HG03469 (cell line): ENCODE measurements around the gene SH3BP5L.
"Not testable (repeated sequence)": the region's sequence is repeated elsewhere in the genome, so short reads cannot be mapped to it uniquely, and the experiment has no call there.

Source experiments
- ATAC-seq: cut with Tn5 transposase; IDR thresholded peaks from one replicate; pipeline ENCODE4 v1.9.1; 2021; ENCODE audit warnings: mild to moderate bottlenecking, moderate library complexity, moderate number of reproducible peaks; ENCODE audit not compliant: unreplicated experiment

The SH3BP5L gene

DNA sequence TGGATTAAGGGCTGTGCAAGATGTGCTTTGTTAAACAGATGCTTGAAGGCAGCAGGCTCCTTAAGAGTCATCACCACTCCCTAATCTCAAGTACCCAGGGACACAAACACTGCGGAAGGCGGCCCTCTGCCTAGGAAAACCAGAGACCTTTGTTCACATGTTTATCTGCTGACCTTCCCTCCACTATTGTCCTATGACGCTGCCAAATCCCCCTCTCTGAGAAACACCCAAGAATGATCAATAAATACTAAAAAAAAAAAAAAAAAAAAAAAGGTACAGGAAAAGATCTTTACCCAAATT, 5.0 kb upstream of the SH3BP5L start:
- not testable (repeated sequence) for ATAC-seq

- no peak for ATAC-seq
These were observed 3.1 kb upstream of the SH3BP5L start for GRCh38 chr1:248828845-248829244.

GRCh38 chr1:248825573-248825908, 174 bp downstream of the SH3BP5L start:
- no peak for ATAC-seq

DNA sequence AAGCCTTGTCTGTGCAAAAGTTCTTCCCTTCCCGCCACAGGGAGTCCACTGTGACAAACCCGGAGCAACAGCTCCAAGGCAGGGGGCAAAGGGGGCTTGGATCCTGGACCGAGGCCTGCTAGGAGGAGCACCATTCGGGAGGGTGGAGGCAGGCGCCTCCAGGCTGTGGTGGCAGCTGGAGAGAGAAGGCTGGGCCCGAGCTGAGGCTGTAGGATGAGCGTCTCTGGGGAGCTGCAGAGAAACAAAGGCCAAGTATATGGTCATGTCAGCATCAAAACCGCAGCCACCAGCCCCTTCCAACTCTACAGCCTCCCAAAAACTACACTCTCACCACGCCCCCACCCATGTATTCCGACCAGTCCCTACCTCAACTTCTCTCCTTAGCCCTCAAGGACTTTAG, 579 bp downstream of the SH3BP5L start:
- no peak for ATAC-seq

GRCh38 chr1:248824701-248825100, 1.0 kb downstream of the SH3BP5L start:
- no peak for ATAC-seq

DNA sequence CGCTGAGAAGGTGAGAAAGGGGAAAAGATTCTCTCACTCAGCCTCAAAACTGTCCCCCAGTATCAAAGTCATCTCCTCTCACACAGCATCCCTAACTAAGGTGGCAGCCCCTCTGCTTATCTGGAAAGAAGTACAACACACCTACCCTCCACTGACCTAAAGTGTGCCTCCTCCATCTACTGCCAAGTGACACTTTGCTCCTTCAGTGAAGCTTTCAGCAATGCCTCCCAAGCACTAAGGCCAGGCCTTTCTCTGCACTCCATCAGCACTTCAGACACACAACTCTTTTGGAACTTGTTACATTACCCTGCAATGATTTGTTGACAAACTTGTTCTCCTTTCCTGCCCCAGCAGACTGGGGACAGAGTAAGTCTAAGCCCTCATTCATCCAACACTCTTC, 1.4 kb downstream of the SH3BP5L start:
- no peak for ATAC-seq

GRCh38 chr1:248823517-248824001, 2.2 kb downstream of the SH3BP5L start:
- ATAC-seq = no peak

DNA sequence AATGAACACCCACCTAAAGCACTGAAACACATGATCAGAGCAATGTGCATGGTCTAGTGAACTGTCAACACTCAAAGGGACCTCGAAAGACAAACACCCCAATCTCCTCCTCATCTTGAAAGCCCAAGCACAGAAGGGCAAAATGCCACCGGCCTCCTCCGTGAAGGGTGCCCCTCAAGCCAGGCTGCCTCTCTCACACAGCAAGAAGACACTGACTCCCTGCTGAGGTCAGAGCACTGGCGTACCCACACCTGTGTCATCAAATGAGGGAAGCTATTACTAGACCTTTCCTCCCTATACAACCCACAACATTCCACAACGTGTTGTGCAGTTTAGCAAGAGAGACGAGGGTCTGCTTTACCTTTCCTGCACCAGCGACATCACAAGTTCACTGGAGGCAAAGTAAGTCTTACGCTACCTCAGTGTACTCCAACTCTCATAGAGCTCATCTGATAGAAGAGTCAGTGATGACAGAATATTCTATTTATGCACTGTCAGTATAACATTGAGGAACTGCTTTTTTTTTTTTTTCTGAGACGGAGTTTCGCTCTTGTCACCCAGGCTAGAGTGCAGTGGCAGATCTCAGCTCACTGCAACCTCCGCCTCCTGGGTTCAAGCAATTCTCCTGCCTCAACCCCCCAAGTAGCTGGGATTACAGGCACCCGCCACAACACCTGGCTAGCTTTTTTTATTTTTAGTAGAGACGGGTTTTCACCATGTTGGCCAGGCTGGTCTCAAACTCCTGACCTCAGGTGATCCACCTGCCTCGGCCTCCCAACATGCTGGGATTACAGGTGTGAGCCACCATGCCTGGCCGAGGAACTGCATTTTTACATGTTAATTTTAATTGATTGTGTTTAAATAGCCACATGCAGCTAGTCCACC, 3.3 kb downstream of the SH3BP5L start:
- peak; percentile 32 for ATAC-seq

GRCh38 chr1:248821641-248822040, 4.1 kb downstream of the SH3BP5L start:
- ATAC-seq = no peak

DNA sequence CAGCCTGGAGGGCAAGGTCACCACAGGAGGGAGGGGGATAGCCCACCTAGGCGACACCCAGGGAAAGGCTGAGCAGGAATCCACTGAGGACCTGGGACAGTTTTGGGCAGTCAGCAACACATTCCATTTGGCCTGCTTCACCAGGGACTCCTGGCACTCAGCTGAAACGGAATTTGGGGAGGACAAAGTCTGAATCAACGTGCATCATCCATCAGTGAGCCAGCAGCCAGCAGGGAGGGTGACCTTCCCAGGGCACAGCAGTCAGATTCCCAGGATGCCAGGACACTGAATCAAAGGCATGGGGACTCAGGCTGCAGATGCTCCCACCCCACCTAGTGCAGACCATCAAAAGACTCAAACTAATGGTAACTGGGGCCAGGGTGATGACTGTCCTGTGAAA, 4.6 kb downstream of the SH3BP5L start:
- ATAC-seq = no peak

DNA sequence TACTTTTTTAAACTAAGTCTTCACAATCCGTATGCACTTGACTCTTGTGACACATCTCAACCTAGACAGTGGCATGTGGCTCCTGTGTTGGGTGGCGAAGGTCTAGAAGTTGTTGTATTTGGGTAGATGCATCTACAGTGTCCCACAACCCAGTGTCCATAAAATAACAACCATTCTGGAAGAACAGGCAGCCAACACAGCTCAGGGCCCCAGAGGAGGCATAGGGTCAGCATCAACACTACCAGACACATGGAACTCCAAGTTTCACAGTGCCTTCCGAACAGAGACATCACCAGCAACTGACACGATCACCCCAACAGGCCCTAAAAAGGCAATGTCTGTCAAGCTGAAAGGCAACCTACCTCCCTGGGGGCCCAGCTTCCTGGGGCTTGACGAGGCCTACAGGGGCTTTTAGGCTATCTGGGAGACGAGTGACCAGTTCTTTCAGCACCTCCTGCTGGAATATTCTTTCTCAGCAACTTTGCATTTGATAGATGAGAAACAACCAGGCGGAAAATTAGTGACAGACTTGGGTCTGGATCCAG, 5.6 kb downstream of the SH3BP5L start:
- no peak for ATAC-seq

DNA sequence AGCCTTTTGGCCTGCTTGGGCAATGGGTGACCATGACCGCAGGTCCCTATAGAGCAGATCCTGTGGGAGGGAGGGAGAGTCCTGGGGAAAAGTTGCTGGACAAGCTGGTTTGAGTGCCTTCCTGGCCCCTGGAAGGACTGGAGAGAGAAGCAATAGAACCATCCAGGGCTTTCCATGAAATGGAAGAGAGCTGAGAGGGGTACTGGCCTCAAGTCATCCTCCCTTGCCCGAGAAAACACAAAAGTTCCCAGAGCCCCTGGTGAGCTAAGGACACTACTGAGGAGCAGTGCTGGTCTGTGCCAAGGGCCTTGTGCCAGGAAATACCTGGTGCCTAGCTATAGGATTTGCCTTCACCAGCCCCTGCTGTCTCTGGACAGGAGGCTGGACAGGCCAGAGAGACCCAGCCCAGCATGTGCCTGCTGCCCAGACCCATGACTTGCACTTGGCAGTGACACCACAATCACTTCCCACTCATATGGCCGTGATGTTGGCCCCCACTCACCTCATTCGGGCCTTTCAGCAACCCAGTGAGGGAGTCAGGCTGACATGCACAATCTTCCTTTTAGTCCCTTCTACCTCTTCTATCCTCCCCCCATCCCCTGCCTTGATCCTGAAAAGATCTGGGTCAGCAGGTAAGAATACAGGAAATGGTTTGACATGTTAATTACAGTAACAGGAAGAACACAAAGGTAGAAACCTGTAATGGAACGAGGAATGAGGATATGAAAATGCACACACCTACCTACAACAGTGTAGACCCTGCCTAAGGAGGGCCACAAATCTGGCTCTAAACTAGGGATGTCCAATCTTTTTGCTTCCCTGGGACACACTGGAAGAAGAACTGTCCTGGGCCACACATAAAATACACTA, 7.0 kb downstream of the SH3BP5L start:
- peak; percentile 44 for ATAC-seq

GRCh38 chr1:248817065-248817464, 8.7 kb downstream of the SH3BP5L start:
- no peak for ATAC-seq

- no peak for ATAC-seq
These were observed 9.5 kb downstream of the SH3BP5L start for GRCh38 chr1:248816042-248816851.

DNA sequence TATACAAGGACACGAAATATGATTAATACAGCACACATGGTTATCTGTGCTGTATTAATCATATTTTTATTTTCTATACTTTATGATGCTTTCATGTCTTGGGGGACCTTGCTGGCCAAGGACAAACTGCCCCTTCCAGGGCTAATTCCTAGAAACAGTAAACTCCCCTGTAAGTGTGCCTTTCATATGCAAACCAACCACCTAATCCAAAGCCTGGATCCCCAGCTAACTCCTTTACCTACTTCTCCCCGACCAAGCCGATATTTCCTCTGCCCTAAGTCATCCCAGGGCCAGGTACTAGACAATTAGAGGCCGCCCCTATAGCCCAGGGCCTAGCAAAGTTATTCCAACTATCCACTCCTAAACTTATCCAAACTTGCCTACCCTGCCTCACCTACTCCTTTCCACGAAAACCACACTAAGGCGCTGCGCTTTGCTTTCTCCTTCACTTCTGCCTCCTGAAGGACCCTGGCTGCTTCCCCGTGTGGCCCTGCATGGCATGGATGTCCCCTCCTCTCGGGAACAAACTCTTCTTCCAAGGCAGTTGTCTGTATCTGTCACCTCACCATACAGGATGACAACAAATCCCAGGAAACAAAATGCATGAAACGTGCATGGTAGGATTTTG, 10.2 kb downstream of the SH3BP5L start:
- no peak for ATAC-seq

GRCh38 chr1:248814351-248814750, 11.4 kb downstream of the SH3BP5L start:
- no peak for ATAC-seq

DNA sequence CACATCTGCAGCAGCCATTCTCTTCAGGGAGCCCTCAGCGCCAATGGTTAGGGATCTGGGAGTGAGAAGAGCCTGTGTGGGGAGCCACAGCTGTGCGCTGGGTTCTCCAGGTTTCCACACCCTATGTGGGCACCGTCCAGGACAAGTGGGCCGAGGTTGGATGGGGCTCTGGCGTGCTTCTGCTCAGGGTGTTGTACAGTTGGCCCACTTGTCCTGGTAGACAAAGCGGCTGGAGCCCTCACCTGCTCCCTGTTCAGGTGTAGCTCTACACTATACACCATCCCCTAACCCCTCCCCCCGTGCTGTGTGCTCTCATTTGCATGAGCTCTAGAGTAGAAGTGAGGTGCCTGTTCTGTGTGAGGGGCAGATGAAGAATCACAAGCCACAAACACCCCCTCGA, 12.2 kb downstream of the SH3BP5L start:
- ATAC-seq = no peak

GRCh38 chr1:248812736-248813425, 12.8 kb downstream of the SH3BP5L start:
- ATAC-seq = no peak

GRCh38 chr1:248811514-248812490, 13.9 kb downstream of the SH3BP5L start:
- ATAC-seq = no peak
